ENCODE data around the gene JUNB.

The JUNB gene

DNA sequence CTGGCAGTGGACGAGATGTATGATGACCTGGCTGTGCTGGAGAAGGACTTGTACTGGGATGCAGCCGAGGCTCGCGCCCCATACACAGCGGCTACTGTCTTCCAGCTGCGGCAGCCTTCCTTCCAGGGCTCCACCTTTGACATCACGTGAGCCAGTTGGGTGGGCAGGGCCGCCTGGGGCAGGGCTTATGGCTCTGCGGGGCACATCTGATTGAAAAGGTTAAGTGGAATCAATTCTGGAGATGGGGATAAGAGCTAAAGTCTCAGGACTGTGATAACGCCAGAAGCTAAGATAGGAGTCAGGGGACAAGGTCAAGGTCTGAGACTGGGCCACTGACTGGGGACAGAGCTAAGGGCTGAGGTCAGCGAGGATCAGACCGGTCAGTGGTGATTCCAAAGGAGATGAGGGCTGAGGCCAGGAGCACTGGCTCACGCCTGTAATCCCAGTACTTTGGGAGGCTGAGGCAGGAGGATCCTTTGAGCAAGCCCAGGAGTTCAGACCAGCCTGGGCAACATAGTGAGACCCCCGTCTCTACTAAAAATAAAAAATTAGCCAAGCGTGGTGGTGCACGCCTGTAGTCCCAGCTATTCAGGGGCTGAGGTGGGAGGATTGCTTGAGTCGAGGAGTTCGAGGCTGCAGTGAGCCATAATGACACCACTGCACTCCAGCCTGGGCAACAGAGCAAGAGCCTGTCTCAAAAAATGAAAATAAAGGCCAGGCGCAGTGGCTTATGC lies 35.0 kb upstream of the JUNB start:
- Histone ChIP-seq H3K4me1 (peaks cover 40% of the 10 kb centered on the region), H3K9ac (no peak overlapping the region), H3K27me3 (no peaks in the 10 kb centered on the region), H3K4me2 (no peak overlapping the region), H3K27ac (no peak overlapping the region), H3K36me3 (no peaks in the 10 kb centered on the region), H3K9me3 (no peaks in the 10 kb centered on the region), H3K4me3 (no peak overlapping the region), H4K20me1 (no peaks in the 10 kb centered on the region)
- no peak for TF ChIP-seq Cebpa-rat (IDR thresholded peaks at IDR 0.05)

DNA sequence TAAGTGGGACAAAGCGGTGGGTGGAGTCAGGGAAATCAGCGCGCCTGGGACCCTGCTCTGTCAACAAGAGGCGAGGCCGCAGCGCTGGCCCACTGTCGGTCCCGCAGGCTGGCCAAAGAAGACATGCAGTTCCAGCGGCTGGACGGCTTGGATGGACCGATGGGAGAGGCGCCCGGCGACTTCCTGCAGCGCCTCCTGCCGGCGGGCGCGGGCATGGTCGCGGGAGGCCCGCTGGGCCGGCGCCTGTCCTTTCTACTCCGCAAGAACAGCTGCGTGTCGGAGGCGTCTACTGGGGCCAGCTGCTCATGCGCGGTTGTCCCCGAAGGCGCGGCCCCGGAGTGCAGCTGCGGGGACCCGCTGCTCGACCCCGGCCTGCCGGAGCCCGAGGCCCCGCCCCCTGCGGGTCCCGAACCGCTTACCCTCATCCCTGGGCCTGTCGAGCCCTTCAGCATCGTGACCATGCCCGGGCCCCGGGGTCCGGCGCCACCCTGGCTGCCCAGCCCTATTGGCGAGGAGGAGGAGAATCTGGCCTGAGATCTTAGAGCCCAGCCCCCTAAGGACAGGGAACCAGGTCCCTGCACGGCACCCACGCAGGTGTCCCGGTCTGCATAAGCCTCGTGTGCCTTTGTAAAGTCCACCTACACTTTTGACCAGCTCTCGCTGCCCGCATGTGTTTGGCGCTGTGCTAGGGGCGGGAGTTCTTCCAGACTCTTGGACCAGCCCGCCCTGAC lies 33.6 kb upstream of the JUNB start:
- TF ChIP-seq Cebpa-rat (IDR thresholded peaks at IDR 0.05), result no peak
- no peak overlapping the region for H3K27ac ChIP-seq
- H3K9me3 ChIP-seq, result no peaks in the 10 kb centered on the region
- peaks cover 3% of the 10 kb centered on the region; the same call in 1 of the 2 replicates for H3K36me3 ChIP-seq
- H3K4me2 ChIP-seq, result peak overlapping the region; percentile 79
- peak overlapping the region; percentile 23; the same call in 1 of the 2 replicates for H3K4me3 ChIP-seq
- no peaks in the 10 kb centered on the region for H4K20me1 ChIP-seq
- H3K4me1 ChIP-seq, result peaks cover 32% of the 10 kb centered on the region
- no peak overlapping the region for H3K9ac ChIP-seq
- no peaks in the 10 kb centered on the region for H3K27me3 ChIP-seq

DNA sequence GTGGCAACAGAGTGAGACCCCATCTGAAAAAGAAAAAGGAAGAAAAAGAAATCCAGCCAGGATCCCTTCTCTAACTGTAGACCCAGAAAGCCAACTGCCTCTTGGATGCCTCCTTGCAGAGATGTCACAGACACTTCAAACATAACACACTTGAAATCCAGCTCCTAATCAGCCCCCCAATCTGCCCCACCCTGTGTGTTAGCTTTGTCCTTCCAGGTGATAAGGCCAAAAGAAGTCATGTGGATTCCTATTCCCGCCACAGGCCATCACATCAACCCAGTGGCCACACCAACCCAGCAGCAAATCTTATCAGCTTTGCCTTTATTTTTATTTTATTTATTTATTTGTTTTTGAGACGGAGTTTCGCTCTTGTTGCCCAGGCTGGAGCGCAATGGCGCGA lies 31.6 kb upstream of the JUNB start:
- Histone ChIP-seq H3K4me3 (no peak overlapping the region), H3K4me2 (no peak overlapping the region), H4K20me1 (no peaks in the 10 kb centered on the region), H3K9ac (no peak overlapping the region), H3K27me3 (no peaks in the 10 kb centered on the region), H3K36me3 (peaks cover 17% of the 10 kb centered on the region), H3K4me1 (peaks cover 22% of the 10 kb centered on the region), H3K9me3 (no peaks in the 10 kb centered on the region), H3K27ac (no peak overlapping the region)
- no peak for TF ChIP-seq Cebpa-rat (IDR thresholded peaks at IDR 0.05)

DNA sequence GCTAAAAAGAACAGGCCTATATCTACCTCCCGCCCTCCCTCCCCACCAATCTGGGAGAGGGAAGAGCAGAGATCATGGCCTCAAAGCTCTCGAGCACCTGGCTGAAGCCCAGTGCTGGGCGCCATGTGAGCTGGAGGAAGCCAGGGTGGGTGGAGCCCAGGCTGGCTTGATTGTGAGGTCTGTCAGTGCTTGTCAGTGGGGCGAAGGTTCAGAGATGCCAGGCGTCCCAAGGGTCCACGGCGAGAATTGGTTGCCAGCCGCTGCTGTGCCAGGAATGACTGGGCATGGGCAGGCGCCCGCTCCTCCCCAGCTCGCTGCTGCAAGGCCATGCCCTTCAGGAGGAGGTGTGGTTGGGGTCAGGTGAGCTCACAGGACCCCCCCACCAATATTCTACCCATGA lies 28.2 kb upstream of the JUNB start:
- TF ChIP-seq Cebpa-rat (IDR thresholded peaks at IDR 0.05), result no peak
- Histone ChIP-seq H3K9me3 (no peaks in the 10 kb centered on the region), H3K27ac (no peak overlapping the region), H3K9ac (no peak overlapping the region), H3K4me1 (peaks cover 10% of the 10 kb centered on the region), H3K36me3 (peaks cover 30% of the 10 kb centered on the region), H4K20me1 (no peaks in the 10 kb centered on the region), H3K27me3 (no peaks in the 10 kb centered on the region), H3K4me2 (no peak overlapping the region), H3K4me3 (no peak overlapping the region)

DNA sequence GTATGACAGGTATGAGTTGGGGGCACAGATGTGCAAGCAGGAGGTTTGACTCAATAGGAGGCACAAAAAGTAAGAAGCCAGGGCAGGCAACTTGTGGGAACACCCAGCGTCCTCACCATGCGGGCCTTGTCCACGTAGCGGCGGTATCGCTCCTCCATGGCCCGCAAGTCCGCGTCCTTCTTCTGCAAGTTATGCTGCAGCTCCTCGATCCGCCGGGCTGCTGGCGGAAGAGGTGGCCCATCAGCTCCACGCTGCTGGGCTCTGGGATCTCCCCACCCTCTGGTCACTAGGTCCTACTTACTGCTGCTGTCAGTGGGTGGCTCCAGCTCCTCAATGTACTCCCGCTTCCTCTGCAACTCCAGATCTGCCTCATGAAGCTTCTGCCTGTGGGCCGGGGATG lies 26.6 kb upstream of the JUNB start:
- H3K9ac ChIP-seq, result no peak overlapping the region
- H3K9me3 ChIP-seq, result no peaks in the 10 kb centered on the region
- no peak overlapping the region for H3K27ac ChIP-seq
- H3K4me1 ChIP-seq, result peaks cover 16% of the 10 kb centered on the region
- no peak for TF ChIP-seq Cebpa-rat (IDR thresholded peaks at IDR 0.05)
- H3K4me3 ChIP-seq, result no peak overlapping the region
- no peaks in the 10 kb centered on the region for H3K27me3 ChIP-seq
- H4K20me1 ChIP-seq, result no peaks in the 10 kb centered on the region
- H3K36me3 ChIP-seq, result peaks cover 30% of the 10 kb centered on the region
- no peak overlapping the region for H3K4me2 ChIP-seq

DNA sequence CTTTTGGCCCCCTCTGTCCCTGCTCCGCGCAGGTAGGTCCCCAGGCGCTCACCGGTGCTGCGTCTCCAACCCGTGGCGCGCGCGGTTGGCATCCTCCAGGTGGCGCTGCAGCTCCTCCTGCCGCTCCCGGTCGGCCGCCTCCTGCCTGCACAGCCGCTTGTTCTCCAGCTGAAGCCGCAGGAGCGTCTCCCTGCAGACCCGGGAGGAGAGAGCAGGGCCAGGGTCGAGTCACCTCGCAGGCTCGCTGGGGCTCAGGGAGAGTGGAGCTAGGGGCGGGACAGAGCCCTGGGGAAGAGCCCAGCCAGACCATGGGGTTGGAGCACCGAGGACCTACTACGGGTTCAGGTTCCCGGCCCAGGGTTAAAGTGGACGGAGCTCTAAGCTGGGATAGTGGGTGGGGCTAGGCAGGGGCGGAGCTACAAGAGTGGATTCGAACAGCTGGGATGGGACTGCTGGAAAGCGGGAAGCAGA lies 25.2 kb upstream of the JUNB start:
- Histone ChIP-seq H3K9ac (peak overlapping the region; percentile 53; the same call in 1 of the 2 replicates), H3K9me3 (no peaks in the 10 kb centered on the region), H3K4me3 (peak overlapping the region; percentile 59), H4K20me1 (no peaks in the 10 kb centered on the region), H3K36me3 (peaks cover 30% of the 10 kb centered on the region), H3K27me3 (no peaks in the 10 kb centered on the region), H3K4me1 (peaks cover 25% of the 10 kb centered on the region), H3K4me2 (peak overlapping the region; percentile 80), H3K27ac (no peak overlapping the region)
- no peak for TF ChIP-seq Cebpa-rat (IDR thresholded peaks at IDR 0.05)

GRCh38 chr19:12767150-12767549 lies 24.1 kb upstream of the JUNB start:
- Histone ChIP-seq H3K4me2 (no peak overlapping the region), H4K20me1 (no peaks in the 10 kb centered on the region), H3K9ac (no peak overlapping the region), H3K36me3 (peaks cover 30% of the 10 kb centered on the region), H3K4me1 (peaks cover 25% of the 10 kb centered on the region), H3K9me3 (no peaks in the 10 kb centered on the region), H3K4me3 (no peak overlapping the region), H3K27me3 (no peaks in the 10 kb centered on the region), H3K27ac (no peak overlapping the region)
- TF ChIP-seq Cebpa-rat (IDR thresholded peaks at IDR 0.05), result no peak

GRCh38 chr19:12767666-12768065 lies 23.6 kb upstream of the JUNB start:
- H3K27me3 ChIP-seq, result no peaks in the 10 kb centered on the region
- H3K36me3 ChIP-seq, result peaks cover 28% of the 10 kb centered on the region
- H3K4me1 ChIP-seq, result peaks cover 25% of the 10 kb centered on the region
- H3K4me3 ChIP-seq, result no peak overlapping the region
- H4K20me1 ChIP-seq, result no peaks in the 10 kb centered on the region
- H3K9me3 ChIP-seq, result no peaks in the 10 kb centered on the region
- no peak overlapping the region for H3K27ac ChIP-seq
- no peak for TF ChIP-seq Cebpa-rat (IDR thresholded peaks at IDR 0.05)
- H3K9ac ChIP-seq, result no peak overlapping the region
- no peak overlapping the region for H3K4me2 ChIP-seq

- H4K20me1 ChIP-seq, result no peaks in the 10 kb centered on the region
- no peak for TF ChIP-seq Cebpa-rat (IDR thresholded peaks at IDR 0.05)
- H3K4me3 ChIP-seq, result peak overlapping the region; percentile 36; the same call in 1 of the 2 replicates
- peak overlapping the region; percentile 88 for H3K4me2 ChIP-seq
- H3K4me1 ChIP-seq, result peaks cover 36% of the 10 kb centered on the region
- peak overlapping the region; percentile 52; the same call in 1 of the 2 replicates for H3K9ac ChIP-seq
- H3K27ac ChIP-seq, result peak overlapping the region; percentile 62; the same call in 1 of the 2 replicates
- H3K27me3 ChIP-seq, result no peaks in the 10 kb centered on the region
- H3K9me3 ChIP-seq, result no peaks in the 10 kb centered on the region
- peaks cover 13% of the 10 kb centered on the region; the same call in 1 of the 2 replicates for H3K36me3 ChIP-seq
These were observed 21.6 kb upstream of the JUNB start for GRCh38 chr19:12769689-12770088.

GRCh38 chr19:12770922-12771321 lies 20.4 kb upstream of the JUNB start:
- Histone ChIP-seq H3K27ac (no peak overlapping the region), H3K4me2 (no peak overlapping the region), H3K9me3 (no peaks in the 10 kb centered on the region), H4K20me1 (no peaks in the 10 kb centered on the region), H3K4me3 (no peak overlapping the region), H3K36me3 (peaks cover 5% of the 10 kb centered on the region; the same call in 1 of the 2 replicates), H3K9ac (no peak overlapping the region), H3K4me1 (peaks cover 37% of the 10 kb centered on the region), H3K27me3 (no peaks in the 10 kb centered on the region)
- no peak for TF ChIP-seq Cebpa-rat (IDR thresholded peaks at IDR 0.05)
